OCI-LY3 (cell line): ENCODE measurements around the gene CCM2L.

Experiments used
- H2AFZ ChIP-seq: fragments of 200-600, 300-600 bp; shearing (Covaris generic); 2 replicates; pipeline ENCODE4 v1.6.0; 2014; ENCODE audit warnings: antibody characterized with exemption, low read depth, low read length
- H3K27ac ChIP-seq: fragments of 200-600, 300-600 bp; sonication (generic); 2 replicates; pipeline ENCODE4 v1.5.1; 2014; ENCODE audit warnings: mild to moderate bottlenecking, low read length, moderate library complexity, mixed read lengths
- H3K27me3 ChIP-seq: fragments of 200-600, 300-600 bp; sonication (generic); 2 replicates; pipeline ENCODE4 v1.6.1; 2014; ENCODE audit warnings: low read depth, low read length, mixed read lengths
- H3K36me3 ChIP-seq: fragments of 200-600, 300-600 bp; sonication (generic); replicated peaks from 2 replicates; pipeline ENCODE3; 2014; ENCODE audit warnings: low read depth, low read length, mixed read lengths
- H3K4me1 ChIP-seq: fragments of 300-600, 200-600 bp; sonication (generic); 2 replicates; pipeline ENCODE4 v1.6.1; 2014; ENCODE audit warnings: low read length, mixed read lengths
- H3K4me2 ChIP-seq: fragments of 200-600, 300-600 bp; sonication (generic); 2 replicates; pipeline ENCODE4 v1.6.1; 2014; ENCODE audit warnings: low read length, mixed read lengths
- H3K4me3 ChIP-seq: fragments of 300-600, 200-600 bp; sonication (generic); 2 replicates; pipeline ENCODE4 v1.5.1; 2014; ENCODE audit warnings: antibody characterized with exemption, mild to moderate bottlenecking, low read length, moderate library complexity
- H3K79me2 ChIP-seq: fragments of 300-600, 200-600 bp; shearing (Covaris generic); 2 replicates; pipeline ENCODE4 v1.6.1; 2014; ENCODE audit warnings: mild to moderate bottlenecking, low read length, mixed read lengths
- H3K9ac ChIP-seq: fragments of 300-600, 200-600 bp; shearing (Covaris generic); 2 replicates; pipeline ENCODE4 v1.6.0; 2014; ENCODE audit warnings: mild to moderate bottlenecking, low read length, moderate library complexity
- H3K9me3 ChIP-seq: fragments of 200-600, 300-600 bp; shearing (Covaris generic); 2 replicates; pipeline ENCODE4 v1.6.1; 2014; ENCODE audit warnings: low read length, mixed read lengths; ENCODE audit not compliant: insufficient read depth
- H4K20me1 ChIP-seq: fragments of 200-600, 300-600 bp; sonication (generic); 2 replicates; pipeline ENCODE4 v1.6.1; 2016; ENCODE audit warnings: low read length, mixed read lengths; ENCODE audit not compliant: insufficient read depth
- EZH2phosphoT487 ChIP-seq: fragments of 200-600 bp; shearing (Covaris generic); IDR thresholded peaks from 2 replicates; pipeline ENCODE4 v1.6.1; 2018; ENCODE audit warnings: antibody characterized with exemption, mixed run types, low read depth
- TF ChIP-seq, protein P1 (sequence below): fragments of 200-600, 300-600 bp; sonication (generic); IDR thresholded peaks from 2 replicates; pipeline ENCODE4 v1.5.1; 2014; ENCODE audit warnings: antibody characterized with exemption, low read length, low read depth

The CCM2L gene

DNA sequence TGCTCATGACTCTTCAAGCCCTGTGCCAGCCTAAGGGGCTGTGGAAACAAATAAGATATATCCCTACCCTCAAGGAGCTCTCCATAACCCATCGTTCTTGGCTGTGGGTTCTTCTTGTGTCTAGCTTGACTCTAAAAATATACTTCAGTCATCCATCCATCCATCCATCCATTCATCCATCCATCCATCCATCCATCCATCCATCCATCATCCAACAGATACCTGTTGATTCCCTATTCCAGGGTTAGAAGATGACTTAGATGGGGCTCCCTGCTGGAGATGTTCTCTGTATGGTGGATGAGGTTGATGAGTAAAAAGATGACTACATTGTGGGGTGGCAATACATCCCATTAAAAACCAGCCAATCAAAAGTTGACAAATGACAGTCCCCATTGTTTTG, 65.3 kb downstream of the CCM2L start:
- no peak overlapping the region for H3K4me2 ChIP-seq
- TF ChIP-seq EZH2phosphoT487: no peak
- TF ChIP-seq, protein P1, sequence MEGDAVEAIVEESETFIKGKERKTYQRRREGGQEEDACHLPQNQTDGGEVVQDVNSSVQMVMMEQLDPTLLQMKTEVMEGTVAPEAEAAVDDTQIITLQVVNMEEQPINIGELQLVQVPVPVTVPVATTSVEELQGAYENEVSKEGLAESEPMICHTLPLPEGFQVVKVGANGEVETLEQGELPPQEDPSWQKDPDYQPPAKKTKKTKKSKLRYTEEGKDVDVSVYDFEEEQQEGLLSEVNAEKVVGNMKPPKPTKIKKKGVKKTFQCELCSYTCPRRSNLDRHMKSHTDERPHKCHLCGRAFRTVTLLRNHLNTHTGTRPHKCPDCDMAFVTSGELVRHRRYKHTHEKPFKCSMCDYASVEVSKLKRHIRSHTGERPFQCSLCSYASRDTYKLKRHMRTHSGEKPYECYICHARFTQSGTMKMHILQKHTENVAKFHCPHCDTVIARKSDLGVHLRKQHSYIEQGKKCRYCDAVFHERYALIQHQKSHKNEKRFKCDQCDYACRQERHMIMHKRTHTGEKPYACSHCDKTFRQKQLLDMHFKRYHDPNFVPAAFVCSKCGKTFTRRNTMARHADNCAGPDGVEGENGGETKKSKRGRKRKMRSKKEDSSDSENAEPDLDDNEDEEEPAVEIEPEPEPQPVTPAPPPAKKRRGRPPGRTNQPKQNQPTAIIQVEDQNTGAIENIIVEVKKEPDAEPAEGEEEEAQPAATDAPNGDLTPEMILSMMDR: no peak

DNA sequence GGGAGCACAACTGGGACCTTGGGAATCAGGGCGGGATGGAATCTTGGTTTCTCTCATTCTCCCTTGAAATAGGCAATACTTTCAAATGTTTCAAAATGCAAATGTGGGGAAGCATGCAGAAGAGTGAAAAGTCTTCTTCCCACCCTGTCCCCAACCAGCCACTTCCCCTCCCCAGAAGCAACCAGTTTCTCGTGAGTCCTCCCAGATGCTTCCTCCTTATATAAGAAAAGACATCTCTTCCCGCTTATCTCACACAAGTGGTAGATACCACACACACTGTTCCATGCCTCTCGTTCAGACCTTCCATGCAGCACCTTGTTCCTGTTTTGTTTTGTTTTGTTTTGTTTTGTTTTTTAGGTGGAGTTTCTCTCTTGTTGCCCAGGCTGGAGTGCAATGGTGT, 67.0 kb downstream of the CCM2L start:
- no peaks in the 10 kb centered on the region for H3K27me3 ChIP-seq

More for the DNA sequence above, 65.3 kb downstream of the CCM2L start:
- H3K79me2 ChIP-seq: peaks cover 1% of the 10 kb centered on the region; the same call in 1 of the 2 replicates
- H3K4me1 ChIP-seq: peaks cover 1% of the 10 kb centered on the region
- no peak overlapping the region for H3K27ac ChIP-seq
- no peaks in the 10 kb centered on the region for H4K20me1 ChIP-seq
- no peak overlapping the region for H3K4me3 ChIP-seq
- no peak overlapping the region for H2AFZ ChIP-seq
- H3K27me3 ChIP-seq: no peaks in the 10 kb centered on the region
- H3K9ac ChIP-seq: no peak overlapping the region
- no peaks in the 10 kb centered on the region for H3K9me3 ChIP-seq
- H3K36me3 ChIP-seq: peaks cover 76% of the 10 kb centered on the region

DNA sequence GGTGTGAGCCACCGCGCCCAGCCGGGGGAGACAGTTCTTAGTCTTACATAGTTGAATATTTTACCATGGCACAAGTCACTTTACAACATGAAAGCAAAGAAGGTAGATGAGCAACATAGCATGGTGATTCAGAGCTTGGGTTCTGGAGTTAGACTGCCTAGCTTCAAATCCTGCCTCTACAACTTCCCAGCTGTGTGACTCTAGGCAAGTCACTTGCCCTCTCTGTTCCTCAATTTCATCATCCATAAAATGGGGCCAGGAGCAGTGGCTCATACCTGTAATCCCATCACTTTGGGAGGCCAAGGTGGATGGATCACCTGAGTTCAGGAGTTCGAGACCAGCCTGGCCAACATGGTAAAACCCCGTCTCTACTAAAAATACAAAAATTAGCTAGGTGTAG, 68.1 kb downstream of the CCM2L start:
- no peaks in the 10 kb centered on the region for H3K4me1 ChIP-seq

More for the DNA sequence above, 67.0 kb downstream of the CCM2L start:
- H3K36me3 ChIP-seq: peaks cover 79% of the 10 kb centered on the region
- H3K4me2 ChIP-seq: no peak overlapping the region
- H3K79me2 ChIP-seq: no peaks in the 10 kb centered on the region
- 0 out of 2 replicates have a peak, but pooled peaks cover 6% of the 10 kb centered on the region for H4K20me1 ChIP-seq
- no peak overlapping the region for H3K4me3 ChIP-seq
- H3K27ac ChIP-seq: no peak overlapping the region
- no peak overlapping the region for H3K9ac ChIP-seq
- H2AFZ ChIP-seq: no peak overlapping the region
- H3K9me3 ChIP-seq: no peaks in the 10 kb centered on the region
- no peak for TF ChIP-seq EZH2phosphoT487
- H3K4me1 ChIP-seq: no peaks in the 10 kb centered on the region

DNA sequence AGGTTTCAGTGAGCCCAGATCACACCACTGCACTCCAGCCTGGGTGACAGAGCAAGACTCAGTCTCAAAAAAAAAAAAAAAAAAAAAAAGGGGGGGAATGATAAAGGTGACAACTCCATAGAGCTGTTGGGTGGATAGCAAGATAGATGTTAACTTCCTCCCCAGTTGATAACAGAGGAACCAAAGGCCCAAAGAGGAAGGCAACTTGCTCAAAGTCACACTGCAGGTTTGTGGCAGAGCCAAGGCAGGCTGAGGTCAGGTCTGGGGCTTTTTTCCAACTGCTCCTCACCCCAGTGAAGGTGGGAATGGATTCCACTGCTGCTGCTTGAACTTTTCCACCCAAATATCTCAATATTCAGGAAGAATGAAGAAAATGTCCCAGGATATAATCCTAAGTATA, 68.6 kb downstream of the CCM2L start:
- Histone ChIP-seq H3K79me2 (no peaks in the 10 kb centered on the region), H4K20me1 (0 out of 2 replicates have a peak, but pooled peaks cover 6% of the 10 kb centered on the region), H3K27ac (no peak overlapping the region), H3K9ac (no peak overlapping the region), H3K4me2 (no peak overlapping the region), H3K4me1 (no peaks in the 10 kb centered on the region), H3K4me3 (no peak overlapping the region), H3K27me3 (no peaks in the 10 kb centered on the region), H3K36me3 (peaks cover 83% of the 10 kb centered on the region), H2AFZ (no peak overlapping the region), H3K9me3 (no peaks in the 10 kb centered on the region)
- TF ChIP-seq EZH2phosphoT487: no peak

More for the DNA sequence above, 68.1 kb downstream of the CCM2L start:
- Histone ChIP-seq H3K9ac (no peak overlapping the region), H4K20me1 (0 out of 2 replicates have a peak, but pooled peaks cover 6% of the 10 kb centered on the region), H3K27ac (no peak overlapping the region), H3K79me2 (no peaks in the 10 kb centered on the region), H3K4me2 (no peak overlapping the region), H3K4me3 (no peak overlapping the region), H3K27me3 (no peaks in the 10 kb centered on the region), H3K36me3 (peaks cover 83% of the 10 kb centered on the region), H3K9me3 (no peaks in the 10 kb centered on the region), H2AFZ (no peak overlapping the region)
- TF ChIP-seq EZH2phosphoT487: no peak
- TF ChIP-seq, protein P1: no peak

DNA sequence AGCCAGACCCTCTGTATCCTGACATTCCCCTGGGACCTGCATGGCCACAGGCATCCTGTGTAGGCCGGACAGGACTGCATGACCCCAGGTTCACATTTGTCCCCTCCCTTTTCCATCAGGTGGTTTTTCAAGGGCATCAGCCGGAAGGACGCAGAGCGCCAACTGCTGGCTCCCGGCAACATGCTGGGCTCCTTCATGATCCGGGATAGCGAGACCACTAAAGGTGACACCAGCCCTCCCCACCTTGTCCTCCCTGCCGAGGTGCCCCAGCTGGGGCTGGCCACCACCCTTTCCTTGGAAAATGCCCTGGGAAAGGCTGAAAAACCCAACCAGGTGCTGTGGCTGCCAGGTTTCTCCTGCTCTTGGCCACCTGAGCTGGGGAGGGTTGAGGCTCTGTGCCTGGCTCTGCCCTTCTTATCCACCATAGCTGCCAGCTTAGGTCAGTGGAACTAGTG, 69.4 kb downstream of the CCM2L start:
- Histone ChIP-seq H3K4me2 (no peak overlapping the region), H3K27ac (no peak overlapping the region), H4K20me1 (0 out of 2 replicates have a peak, but pooled peaks cover 6% of the 10 kb centered on the region), H3K9me3 (no peaks in the 10 kb centered on the region), H3K4me1 (no peaks in the 10 kb centered on the region), H2AFZ (no peak overlapping the region), H3K9ac (no peak overlapping the region), H3K36me3 (peaks cover 83% of the 10 kb centered on the region), H3K79me2 (0 out of 2 replicates have a peak, but pooled peaks cover 1% of the 10 kb centered on the region), H3K27me3 (no peaks in the 10 kb centered on the region), H3K4me3 (no peak overlapping the region)
- no peak for TF ChIP-seq EZH2phosphoT487
- TF ChIP-seq, protein P1: no peak
